Osteocyte (in vitro differentiated cells): ENCODE data around the gene ZNF607. TPM values are rescaled to one million over a fixed set of nuclear protein-coding genes. Genes with fewer than 3 reads are reported as not detected.

ENCODE experiments used
- DNase-seq: peaks from one replicate; pipeline ENCODE4 v3.0.0; 2021; ENCODE audit warnings: mixed read lengths; ENCODE audit not compliant: unreplicated experiment; ENCODE audit errors: extremely low spot score
- H3K27ac Mint-ChIP-seq: one replicate; pipeline ENCODE4 v1.8.0; 2021; ENCODE audit warnings: mild to moderate bottlenecking, mixed read lengths; ENCODE audit not compliant: unreplicated experiment
- H3K27me3 Mint-ChIP-seq: one replicate; pipeline ENCODE4 v1.8.0; 2021; ENCODE audit warnings: mixed read lengths; ENCODE audit not compliant: unreplicated experiment
- H3K36me3 Mint-ChIP-seq: one replicate; pipeline ENCODE4 v1.8.0; 2021; ENCODE audit warnings: mixed read lengths; ENCODE audit not compliant: unreplicated experiment
- H3K4me1 Mint-ChIP-seq: one replicate; pipeline ENCODE4 v1.8.0; 2021; ENCODE audit warnings: mixed read lengths; ENCODE audit not compliant: unreplicated experiment
- H3K4me3 Mint-ChIP-seq: one replicate; pipeline ENCODE4 v1.8.0; 2021; ENCODE audit warnings: mild to moderate bottlenecking, moderate library complexity, mixed read lengths; ENCODE audit not compliant: unreplicated experiment
- H3K9me3 Mint-ChIP-seq: one replicate; pipeline ENCODE4 v1.8.0; 2021; ENCODE audit warnings: mixed read lengths; ENCODE audit not compliant: unreplicated experiment
- total RNA-seq: library from RNA; stranded (reverse); gene quantifications from 2 replicates; pipeline ENCODE4 v1.2.1, GENCODE V29; 2021
- TF ChIP-seq, protein P1 (sequence below): fragments of 200-600 bp; sonication (generic); IDR thresholded peaks from 2 replicates; pipeline ENCODE4 v1.5.0; 2021; ENCODE audit warnings: antibody characterized with exemption, mild to moderate bottlenecking, moderate library complexity

ZNF607 gene
- total RNA-seq, 1 donor from 2014 or later: 6.9 TPM

DNA sequence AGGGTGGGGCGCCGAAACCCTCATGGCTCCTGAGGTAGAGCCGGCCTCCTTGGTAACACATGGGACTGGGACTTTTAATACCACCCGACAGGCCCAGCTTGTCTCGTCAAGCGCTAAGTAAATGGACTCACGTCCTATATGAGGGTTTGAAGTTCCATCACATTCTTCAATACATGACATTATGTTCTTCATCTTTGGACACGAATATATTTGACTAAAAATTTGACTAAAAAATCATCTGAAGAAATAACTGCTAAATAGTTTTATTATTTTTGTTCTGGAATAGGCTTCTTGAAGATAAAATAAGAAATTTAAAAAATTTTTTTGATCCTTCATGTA, 335 bp upstream of the ZNF607 start:
- no peaks in the 10 kb centered on the region for H3K9me3 Mint-ChIP-seq
- no peak for DNase-seq
- peaks cover 13% of the 10 kb centered on the region for H3K4me1 Mint-ChIP-seq
- H3K27ac Mint-ChIP-seq: peak overlapping the region; percentile 78
- no peaks in the 10 kb centered on the region for H3K27me3 Mint-ChIP-seq
- H3K4me3 Mint-ChIP-seq: peak overlapping the region; percentile 86
- TF ChIP-seq, protein P1, sequence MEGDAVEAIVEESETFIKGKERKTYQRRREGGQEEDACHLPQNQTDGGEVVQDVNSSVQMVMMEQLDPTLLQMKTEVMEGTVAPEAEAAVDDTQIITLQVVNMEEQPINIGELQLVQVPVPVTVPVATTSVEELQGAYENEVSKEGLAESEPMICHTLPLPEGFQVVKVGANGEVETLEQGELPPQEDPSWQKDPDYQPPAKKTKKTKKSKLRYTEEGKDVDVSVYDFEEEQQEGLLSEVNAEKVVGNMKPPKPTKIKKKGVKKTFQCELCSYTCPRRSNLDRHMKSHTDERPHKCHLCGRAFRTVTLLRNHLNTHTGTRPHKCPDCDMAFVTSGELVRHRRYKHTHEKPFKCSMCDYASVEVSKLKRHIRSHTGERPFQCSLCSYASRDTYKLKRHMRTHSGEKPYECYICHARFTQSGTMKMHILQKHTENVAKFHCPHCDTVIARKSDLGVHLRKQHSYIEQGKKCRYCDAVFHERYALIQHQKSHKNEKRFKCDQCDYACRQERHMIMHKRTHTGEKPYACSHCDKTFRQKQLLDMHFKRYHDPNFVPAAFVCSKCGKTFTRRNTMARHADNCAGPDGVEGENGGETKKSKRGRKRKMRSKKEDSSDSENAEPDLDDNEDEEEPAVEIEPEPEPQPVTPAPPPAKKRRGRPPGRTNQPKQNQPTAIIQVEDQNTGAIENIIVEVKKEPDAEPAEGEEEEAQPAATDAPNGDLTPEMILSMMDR: peak; percentile 14
- peaks cover 12% of the 10 kb centered on the region for H3K36me3 Mint-ChIP-seq

DNA sequence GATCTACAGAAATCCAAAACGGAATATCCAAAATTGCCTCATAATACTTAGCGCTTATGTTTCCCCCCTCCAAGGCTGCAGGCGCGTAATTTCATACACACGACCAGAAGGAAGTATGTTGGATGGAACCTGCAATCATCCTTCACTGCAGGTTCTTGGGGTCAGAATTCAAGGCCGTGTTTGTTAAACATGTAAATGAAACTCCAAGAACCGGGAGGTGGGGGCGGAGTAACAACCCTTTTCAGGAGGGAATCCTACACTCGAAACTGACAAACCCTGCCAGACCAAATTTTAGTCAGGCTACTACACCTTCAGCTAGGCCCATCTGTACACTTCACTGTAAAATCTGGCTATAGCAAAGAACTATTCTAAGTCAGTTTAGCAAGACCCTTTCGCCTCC, 1.3 kb downstream of the ZNF607 start:
- peaks cover 13% of the 10 kb centered on the region for H3K4me1 Mint-ChIP-seq
- H3K27ac Mint-ChIP-seq: peak overlapping the region; percentile 84
- peaks cover 12% of the 10 kb centered on the region for H3K36me3 Mint-ChIP-seq
- H3K27me3 Mint-ChIP-seq: no peaks in the 10 kb centered on the region
- TF ChIP-seq, protein P1: no peak
- H3K4me3 Mint-ChIP-seq: peak overlapping the region; percentile 86
- no peaks in the 10 kb centered on the region for H3K9me3 Mint-ChIP-seq
- no peak for DNase-seq

DNA sequence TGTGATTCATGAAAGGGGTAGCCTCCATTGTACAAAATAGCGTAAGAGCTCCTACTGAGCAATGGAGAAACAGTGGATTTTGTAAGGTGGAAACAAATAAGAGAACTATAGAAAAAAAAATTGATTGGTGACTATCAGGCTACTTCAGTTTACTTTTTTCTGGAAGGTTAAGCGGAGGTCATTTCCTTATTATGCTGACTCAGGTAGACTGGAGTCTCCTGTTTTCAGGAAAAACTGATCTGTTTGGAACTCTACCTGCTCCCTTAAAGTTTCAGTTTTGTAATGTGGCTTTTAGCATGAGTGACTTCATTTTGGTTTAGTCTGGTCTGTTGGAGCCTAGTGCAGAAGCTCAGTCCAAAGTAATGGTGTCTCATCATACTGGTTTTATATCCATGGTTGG, 3.4 kb downstream of the ZNF607 start:
- Mint-ChIP-seq H3K4me3 (no peak overlapping the region), H3K27me3 (no peaks in the 10 kb centered on the region)

DNA sequence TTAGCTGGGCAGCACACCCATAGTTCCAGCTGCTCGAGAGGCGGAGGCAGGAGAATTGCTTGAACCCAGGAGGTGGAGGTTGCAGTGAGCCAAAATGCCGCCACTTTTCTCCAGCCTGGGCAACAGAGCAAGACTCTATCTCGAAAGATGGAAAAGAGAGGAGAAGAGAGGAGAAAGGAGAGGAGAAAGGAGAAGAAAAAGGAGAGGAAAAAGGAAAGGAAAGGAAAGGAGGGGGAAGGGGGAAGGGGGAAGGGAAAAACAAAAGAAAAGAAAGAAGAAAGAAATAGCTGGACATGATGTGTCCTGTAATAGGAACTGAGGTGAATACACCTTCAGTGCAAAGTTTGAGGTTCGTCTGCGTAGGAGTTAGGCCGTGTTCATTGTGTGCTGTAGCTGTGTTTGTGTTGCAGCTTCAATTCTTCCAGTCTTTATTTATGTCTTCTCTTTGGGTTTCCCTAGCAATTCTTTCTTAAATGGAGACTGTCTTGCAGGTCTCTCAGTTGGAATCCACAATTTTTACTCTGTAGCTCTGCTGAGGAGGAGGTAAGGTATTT, 13.4 kb downstream of the ZNF607 start:
- Mint-ChIP-seq H3K4me3 (no peak overlapping the region), H3K9me3 (peaks cover 21% of the 10 kb centered on the region), H3K4me1 (no peaks in the 10 kb centered on the region), H3K27ac (no peak overlapping the region), H3K36me3 (peaks cover 64% of the 10 kb centered on the region), H3K27me3 (no peaks in the 10 kb centered on the region)
- TF ChIP-seq, protein P1: no peak
- no peak for DNase-seq

More for the DNA sequence above, 3.4 kb downstream of the ZNF607 start:
- H3K4me1 Mint-ChIP-seq: peaks cover 13% of the 10 kb centered on the region
- peaks cover 10% of the 10 kb centered on the region for H3K9me3 Mint-ChIP-seq
- H3K27ac Mint-ChIP-seq: no peak overlapping the region
- DNase-seq: no peak
- H3K36me3 Mint-ChIP-seq: peaks cover 28% of the 10 kb centered on the region
- TF ChIP-seq, protein P1: no peak

DNA sequence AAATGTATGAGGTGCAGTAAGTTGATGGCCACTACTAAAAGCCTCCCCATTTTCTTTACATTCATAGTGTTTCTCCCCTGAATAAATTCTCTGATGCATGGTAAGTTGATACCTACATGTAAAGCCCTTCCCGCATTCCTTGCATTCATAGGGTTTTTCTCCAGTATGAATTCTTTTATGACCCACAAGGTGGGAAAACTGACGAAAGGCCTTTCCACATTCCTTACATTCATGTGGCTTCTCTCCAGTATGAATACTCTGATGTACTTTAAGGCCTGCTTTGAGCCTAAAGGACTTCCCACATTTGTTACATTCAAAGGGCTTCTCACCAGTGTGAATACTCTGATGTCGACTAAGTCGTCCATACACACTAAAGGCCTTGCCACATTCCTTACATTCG, 20.5 kb downstream of the ZNF607 start:
- TF ChIP-seq, protein P1: no peak
- H3K9me3 Mint-ChIP-seq: peaks cover 29% of the 10 kb centered on the region
- H3K27ac Mint-ChIP-seq: no peak overlapping the region
- DNase-seq: no peak
- H3K36me3 Mint-ChIP-seq: peaks cover 55% of the 10 kb centered on the region
- H3K4me3 Mint-ChIP-seq: no peak overlapping the region
- H3K4me1 Mint-ChIP-seq: no peaks in the 10 kb centered on the region
- H3K27me3 Mint-ChIP-seq: no peaks in the 10 kb centered on the region
